GM19372 (cell line): Measurements from ENCODE around the gene EPS15.

Experiments
- ATAC-seq: cut with Tn5 transposase; IDR thresholded peaks from one replicate; pipeline ENCODE4 v1.9.1; 2021; ENCODE audit warnings: mild to moderate bottlenecking, low read depth, moderate library complexity; ENCODE audit not compliant: unreplicated experiment

The EPS15 gene

DNA sequence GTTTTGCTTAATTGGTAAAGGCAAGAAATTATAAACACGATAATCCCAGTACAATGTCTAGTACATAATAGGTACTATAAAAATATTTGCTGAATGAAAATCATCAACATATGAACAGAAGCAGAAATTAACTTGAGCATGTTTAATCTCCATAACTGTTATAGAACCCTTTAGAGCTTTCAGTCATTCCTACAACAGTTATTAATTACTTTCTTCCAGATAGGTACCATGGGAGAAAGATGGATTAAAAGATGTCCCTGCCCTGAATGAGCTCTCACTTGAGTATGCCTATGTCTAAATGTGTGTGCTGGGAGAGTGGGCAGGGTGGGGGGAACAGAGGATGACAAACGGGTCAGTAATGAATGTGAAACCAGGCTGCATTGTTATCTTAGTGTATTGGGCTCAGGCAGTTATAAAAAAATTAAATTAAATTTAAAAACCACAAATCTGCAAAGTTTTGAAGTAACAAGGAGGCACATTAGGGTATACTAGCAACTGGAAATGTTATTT lies 2.4 kb downstream of the EPS15 start:
- ATAC-seq = no peak

DNA sequence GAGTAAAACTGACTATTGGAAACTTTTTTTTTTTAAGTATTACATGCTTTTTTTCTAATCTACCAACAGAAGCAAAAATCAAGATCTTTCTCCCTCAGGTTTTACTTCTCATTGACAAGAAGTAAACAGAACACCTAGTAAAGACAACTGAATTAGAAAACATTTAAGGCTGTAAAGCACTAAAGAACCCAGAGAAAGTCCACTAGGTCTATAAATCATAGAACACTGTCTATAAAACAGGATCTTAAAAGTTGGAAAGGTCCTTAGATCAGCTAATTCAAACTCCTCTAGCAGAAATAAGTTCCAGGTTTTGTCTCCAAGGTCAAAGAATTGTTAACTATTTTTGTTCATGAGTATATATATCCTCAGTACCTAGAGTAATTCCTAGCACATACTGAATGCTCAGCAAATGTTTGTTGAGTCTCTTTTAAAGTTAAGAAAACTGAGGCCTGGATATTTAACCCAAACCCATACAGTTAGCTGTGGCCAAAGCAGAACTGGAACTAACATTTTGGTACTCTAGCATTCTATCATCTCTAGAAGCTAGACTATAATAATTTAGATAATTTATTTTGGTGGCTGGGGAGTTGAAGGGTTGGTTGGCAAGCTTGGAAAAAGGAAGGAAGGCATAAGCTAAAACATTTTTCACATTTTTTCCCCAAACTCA lies 3.0 kb downstream of the EPS15 start:
- no peak for ATAC-seq

DNA sequence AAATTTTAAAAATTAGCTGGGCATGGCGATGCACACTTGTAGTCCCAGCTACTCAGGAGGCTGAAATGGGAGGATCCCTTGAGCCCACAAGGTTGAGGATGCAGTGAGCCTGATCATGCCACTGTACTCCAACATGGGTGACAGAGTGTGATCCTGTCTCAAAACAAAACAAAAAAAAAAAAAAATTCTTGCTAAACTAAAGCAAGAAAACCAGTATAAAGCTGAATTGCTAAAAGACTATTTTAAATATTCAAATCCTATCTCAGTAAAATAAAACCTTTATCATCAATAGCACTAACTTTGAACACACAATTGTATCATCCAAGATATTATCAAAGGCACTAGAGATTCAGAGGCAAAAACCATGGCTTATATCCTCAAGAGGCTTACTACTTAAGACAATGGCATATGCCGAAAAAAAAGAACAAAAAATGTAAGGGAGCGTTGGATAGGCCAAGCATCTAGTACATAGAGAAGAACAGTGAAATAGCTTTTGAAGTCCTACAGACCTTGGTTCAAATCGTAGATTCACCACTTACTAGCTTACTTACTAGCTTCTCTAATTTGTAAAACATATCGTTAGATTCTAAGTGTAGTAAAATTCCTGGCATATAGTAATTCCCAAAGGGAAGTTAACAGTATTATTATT lies 3.6 kb downstream of the EPS15 start:
- no peak for ATAC-seq

DNA sequence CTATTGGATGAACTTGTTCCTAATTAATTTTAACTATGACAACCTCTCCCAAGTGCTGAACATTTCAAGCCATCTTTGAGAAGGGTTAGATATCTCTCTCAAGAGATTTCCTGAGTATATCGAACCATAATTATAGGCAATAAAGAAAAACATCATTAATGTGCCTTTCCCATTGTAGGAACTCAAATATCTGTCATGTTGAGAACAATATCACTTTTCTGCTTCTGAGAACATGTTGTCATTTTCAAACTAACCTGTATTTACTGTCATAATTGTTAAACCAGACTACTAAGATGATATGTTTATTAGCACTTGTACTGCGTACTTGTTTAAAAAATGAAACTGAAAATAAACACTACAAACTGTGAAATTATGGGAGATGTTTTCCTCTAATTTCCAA lies 4.3 kb downstream of the EPS15 start:
- ATAC-seq = no peak

DNA sequence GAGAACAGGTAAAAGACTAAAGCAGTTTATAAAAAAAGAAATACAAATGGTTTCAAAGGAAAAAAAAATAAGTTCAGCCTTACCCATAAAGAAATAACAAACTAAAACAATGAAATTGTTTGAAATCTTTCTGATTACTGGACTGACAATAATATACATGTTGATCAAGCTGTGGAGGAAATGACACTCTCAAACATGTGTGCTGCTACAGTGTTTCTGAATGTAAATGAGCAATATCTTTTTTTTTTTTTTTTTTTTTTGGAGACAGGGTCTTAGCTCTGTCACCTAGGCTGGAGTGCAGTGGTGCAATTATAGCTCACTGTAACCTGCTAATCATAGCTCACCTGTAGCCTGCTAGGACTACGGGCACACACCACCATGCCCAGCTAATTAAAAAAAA lies 6.5 kb downstream of the EPS15 start:
- no peak for ATAC-seq

DNA sequence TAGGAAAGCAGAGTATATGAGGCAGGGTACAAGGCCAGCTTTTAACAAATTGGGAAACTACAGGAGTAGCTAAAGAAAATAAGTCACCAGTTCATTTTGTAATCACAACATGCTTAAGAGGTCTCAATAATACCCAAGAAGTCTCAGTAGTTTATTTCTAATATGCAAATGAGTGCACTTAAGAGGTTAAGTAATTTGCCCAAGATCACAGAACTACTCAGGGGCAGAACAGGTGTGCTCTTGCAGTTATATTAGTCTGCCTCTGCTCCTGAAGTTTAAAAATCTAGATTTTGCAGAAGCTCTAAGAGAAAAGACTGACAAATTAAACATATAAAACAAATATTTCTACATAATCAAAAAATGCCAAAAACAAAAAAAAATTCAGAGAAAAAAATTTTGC lies 6.9 kb downstream of the EPS15 start:
- no peak for ATAC-seq

DNA sequence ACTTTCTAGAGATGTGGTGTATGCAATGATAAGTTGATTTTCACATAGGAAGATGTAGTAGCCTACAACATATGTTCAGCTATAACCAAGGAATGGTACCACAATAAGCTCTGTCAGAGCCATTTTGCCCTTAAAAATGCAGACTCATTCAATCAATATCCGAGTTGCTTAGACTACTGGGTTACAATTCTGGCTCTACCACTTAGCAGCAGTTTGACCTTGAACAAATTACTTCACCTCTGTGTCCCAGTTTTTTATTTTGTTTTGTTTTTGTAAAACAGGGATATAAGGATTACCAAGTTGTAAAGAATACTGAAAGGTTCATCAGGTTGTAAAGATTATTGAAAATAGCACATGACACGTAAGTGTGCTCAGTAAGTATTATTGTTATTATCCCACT lies 9.3 kb downstream of the EPS15 start:
- no peak for ATAC-seq

DNA sequence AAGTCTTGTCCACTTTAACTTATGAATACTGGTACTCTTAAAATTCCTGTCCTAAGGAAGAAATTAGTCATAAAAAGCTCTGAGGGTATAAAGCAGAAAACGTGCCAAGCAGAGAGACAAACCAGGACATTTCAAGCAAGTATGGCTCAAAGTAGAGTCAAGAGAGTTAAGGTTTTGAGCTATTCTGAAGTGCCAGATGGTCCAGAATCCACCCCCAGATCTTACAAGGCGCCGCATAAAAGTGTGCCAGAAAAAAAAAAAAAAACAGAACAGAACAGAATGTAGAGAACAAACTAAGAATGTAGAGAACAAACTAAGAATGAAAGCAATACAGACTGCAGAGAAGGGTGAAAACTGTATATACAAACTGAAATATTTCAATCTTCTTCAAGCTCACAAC lies 12.5 kb downstream of the EPS15 start:
- ATAC-seq = no peak

DNA sequence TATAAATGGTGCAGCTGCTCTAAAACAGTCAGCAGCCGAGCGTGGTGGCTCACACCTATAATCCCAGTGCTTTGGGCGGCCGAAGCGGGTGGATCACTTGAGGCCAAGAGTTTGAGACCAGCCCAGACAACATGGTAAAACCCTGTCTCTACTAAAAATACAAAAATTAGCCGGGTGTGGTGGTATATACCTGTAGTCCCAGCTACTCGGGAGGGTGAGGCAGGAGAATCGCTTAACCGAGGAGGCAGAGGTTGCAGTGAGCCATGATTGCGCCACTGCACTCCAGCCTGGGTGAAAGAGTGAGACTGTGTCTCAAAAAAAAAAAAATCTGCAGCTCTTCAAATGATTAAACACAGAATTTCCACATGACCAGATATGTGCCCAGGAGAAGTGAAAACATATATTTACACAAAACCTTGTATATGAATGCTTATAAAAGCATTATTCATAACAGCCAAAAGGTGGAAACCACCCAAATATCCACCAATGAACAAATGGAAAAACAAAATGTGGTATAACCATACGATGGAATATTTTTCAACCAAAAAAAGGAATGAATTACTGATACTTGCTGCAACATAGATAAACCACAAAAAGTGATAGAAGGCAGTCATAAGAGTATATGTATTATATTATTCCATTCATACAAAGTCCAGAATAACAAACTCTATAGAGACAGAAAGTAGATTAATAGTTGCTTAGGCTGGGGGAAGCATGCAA lies 14.1 kb downstream of the EPS15 start:
- no peak for ATAC-seq

DNA sequence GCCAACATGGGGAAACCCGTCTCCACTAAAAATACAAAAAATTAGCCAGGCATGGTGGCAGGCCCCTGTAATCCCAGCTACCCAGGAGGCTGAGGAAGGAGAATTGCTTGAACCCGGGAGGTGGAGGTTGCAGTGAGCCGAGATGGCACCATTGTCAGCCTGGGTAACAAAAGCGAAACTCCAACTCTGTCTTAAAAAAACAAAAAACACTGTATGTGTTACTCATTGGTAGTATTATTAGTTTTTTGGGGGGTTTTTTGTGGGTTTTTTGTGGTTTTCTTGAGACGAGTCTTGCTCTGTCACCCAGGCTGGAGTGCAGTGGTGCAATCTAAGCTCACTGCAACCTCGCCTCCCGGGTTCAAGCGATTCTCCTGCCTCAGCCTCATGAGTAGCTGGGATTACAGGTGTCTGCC lies 17.8 kb downstream of the EPS15 start:
- ATAC-seq = peak; percentile 54

DNA sequence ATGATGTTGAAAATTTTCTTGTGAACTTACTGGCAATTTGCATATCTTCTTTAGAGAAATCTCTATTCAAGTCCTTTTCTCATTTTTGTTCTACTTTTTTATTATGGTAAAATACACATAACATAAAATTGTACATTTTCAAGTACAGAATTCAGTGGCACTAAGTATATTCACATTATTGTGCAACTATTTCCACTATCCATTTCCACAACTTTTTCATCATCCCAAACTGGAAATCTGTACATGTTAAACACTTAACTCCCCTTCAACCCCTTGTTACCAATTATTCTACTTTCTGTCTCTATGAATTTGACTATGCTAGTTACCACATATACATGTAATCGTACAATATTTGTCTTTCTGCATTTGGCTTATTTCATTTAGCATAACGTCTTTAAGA lies 19.4 kb downstream of the EPS15 start:
- ATAC-seq = no peak

DNA sequence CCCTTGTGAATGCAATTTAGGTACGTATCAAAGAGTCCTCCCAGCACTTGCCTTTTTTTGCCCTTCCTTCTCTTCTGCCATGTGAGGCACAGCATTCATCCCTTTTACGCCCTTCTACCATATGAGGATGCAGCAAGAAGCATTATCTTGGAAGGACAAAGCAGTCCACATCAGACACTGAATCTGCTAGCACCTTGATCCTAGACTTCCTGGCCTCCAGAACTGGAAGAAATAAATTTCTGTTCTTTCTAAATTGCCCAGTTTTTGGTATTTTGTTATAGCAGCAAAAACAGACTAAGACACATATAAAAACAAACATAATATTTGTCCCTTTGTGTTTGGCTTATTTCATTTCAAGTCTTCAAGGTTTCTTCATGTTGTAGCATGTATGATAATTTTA lies 20.1 kb downstream of the EPS15 start:
- ATAC-seq = no peak

DNA sequence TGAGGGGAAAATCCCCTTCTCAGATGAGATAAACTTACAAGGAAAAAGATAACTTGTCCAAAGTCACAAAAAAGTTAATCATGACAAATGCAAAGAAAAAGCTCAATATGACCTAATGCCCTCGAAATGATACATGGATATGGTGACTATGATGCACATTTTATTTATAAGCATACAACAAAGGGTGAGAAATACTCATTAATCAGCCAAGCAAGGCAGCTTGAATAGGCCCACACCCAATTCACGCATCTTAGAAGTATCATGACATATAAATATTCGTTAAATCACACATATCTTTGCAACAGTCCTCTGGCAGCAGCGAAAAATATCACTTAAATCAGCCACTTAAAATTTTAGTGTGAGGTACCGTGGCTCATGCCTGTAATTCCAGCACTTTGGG lies 21.7 kb downstream of the EPS15 start:
- ATAC-seq = no peak

DNA sequence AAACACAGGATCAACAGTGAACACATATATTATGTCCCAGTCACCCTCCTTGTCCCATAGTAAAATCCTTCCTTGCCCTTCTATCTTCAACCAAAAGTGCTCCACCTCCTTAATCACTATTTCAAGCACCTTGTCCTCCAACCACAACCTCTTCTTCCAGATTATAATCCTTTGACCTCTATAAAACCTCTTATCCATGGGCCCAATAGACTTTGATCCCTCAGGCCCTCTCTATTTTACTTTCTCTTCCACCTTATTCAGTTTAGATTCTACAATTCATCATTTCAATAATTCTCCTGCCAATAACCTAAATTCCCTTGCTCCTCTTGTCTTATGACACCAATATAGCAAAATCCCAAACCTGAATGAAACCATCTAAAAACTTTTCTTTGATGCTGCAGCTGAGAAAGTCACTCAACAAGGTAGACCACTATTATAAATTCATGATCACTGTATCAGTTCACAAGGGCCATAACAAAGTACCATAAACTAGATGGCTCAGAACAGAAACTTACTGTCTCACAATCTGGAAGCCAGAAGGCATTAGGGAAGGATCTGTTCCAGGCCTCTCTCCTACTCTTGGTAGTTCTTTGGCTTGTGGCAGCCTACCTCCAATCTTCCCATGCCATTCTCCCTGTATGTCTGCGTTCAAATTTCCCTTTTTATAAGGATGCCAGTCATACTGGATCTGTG lies 24.8 kb downstream of the EPS15 start:
- no peak for ATAC-seq

DNA sequence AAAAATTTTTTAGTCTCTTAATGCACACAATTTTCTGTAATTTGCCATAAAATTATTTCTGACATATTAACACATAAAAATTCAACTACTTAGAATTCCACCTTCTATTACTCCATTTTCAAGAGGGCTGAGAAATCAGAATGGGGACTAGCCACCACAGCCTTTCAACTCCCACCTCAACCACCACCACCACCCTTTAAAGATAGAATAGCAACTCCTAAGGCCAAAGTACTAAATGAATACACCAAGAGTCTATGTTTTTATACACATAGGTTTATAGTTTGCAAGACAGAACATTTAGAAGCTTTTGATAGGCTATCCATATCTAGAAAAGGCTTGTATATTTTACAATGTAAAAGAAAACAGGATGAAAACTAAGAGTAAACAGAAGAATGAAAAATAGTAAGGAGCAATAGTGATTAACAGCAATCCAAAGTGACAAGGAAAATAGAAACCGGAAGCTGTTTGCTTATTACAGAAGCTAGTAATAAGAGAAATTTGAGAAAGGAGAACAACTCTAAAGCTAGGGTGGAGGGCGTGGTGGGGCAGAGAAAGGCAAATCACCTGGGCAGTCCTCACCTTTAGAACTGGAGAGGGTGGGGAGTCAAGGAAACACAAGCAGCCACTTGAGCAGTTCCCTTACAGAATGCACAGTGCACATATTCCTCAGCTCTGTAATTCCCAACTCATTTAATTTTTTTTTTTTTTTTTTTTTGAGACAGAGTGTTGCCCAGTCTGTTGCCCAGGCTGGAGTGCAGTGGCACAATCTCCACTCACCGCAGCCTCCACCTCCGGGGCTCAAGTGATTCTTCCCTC lies 27.7 kb downstream of the EPS15 start:
- ATAC-seq = peak; percentile 62

DNA sequence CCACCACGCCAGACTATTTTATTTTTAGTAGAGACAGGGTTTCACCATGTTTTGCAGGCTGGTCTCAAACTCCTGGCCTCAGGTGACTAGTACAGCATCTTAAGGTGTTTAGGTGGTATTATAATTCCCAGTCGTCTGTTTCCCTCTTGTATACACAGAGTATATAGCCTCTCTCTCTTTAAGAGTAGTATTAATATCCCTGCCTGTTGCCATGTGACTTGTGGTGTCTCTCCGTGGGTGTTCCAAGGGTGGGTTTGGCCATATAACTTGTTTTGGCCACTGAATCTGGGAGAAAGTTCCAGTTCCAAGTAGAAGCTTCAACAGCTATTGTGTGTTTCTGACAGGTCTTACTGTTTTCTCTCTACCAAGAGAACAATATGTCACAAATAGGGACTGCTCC lies 29.6 kb downstream of the EPS15 start:
- no peak for ATAC-seq

DNA sequence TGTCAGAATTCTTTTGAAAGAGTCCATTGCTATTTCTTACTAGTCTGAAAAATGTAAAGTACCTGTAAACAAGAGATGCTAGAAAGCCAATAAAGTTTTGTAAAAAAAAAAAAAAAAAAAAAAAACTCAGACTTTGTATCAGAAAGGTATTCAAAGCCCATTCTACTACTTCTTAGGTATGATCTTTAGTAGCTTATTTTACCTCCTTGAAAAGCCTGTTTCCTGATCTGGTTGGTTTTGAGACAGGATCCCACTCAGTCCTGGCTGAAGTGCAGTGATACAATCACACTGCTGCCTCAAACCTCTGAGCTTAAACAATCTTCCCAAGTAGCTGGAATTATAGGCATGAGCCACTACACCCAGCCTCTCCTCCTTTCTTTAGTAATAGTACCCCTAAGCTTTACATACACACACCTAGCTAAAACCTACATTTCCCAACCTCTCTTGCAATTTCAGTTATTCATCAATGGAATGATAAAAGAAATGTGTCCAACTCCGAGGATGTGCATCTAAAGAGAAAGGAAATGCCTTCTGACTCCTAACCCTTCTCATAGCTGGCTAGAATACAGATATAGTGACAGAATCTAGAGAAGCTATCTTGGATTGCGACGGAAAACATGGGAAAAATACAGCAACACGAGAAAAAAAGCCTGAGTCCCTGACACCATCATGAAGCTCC lies 30.6 kb downstream of the EPS15 start:
- no peak for ATAC-seq

DNA sequence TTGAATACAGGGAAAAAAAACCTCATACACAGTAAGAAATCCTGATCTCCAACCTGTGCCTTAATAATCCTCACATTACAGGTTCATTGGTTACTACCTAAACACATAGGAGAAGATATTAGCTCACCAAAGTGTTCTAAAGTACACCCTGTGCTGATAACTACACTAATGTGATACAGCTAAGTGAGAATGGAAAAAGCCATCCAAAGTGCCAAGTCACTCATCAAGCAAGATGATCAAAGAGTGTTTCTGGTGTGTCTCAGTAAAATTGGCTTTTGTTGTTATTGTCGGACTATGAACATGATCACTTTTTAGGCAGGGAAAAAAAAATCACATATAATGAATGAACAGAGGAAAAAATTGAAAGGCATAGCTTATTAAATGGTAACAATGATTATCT lies 31.4 kb downstream of the EPS15 start:
- ATAC-seq = no peak

DNA sequence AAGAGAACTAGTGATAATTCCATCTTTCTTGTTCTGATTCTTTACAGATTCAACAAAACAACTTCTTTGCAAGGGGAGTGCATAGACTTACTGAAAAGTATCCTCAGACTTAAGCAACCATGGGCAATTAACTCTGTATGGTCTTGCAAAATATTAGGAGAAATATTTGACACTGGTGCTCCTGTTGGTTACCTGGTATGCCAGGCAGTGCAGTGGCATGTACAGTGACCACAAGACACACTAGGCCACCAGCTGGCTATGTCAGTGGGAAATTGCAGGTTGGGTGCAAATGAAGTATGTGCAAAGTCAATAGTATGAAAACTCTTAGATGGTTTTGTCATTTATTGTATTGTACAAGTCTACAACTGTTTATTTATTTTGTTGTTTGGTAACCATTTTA lies 34.5 kb downstream of the EPS15 start:
- no peak for ATAC-seq

DNA sequence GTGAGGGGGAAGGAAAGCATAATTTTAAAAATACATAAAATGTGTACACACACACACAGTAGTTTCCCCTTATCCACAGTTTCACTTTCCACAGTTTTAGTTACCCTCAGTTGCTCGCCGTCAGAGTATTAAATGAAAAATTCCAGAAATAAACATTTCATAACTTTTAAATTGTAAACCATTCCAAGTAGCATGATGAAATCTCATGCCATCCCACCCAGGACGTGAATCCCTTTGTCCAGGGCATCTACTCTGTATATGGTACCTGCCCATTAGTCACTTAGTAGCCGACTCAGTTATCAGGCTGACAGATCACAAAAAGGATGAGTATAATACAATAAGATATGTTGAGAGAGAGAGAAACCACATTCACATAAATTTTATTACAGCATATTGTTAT lies 36.2 kb downstream of the EPS15 start:
- ATAC-seq = no peak
